Activated gamma-delta T cell treated with anti-CD3 and anti-CD28 coated beads, Interleukin-2, amount 50 U/mL, for 16 hours (primary cell): ENCODE results near the gene SLC25A47.
"Not testable (repeated sequence)": the region's sequence is repeated elsewhere in the genome, so short reads cannot be mapped to it uniquely, and the experiment has no call there.

Source experiments
- DNase-seq: peaks from one replicate; pipeline ENCODE4 v3.0.0-alpha.2; 2020; ENCODE audit warnings: low read depth

The SLC25A47 gene

GRCh38 chr14:100323121-100323941 is at the start of gene SLC25A47:
Gene SLC25A47 (plus strand): TSS chr14:100323339. CDS start chr14:100323415, 76 bp downstream.
- DNase-seq = no peak

- DNase-seq = no peak
Observed at GRCh38 chr14:100274250-100274649, 48.9 kb upstream of the SLC25A47 start.

- DNase-seq = no peak
Observed at GRCh38 chr14:100275214-100275613, 47.9 kb upstream of the SLC25A47 start.

GRCh38 chr14:100278702-100279101 is 44.4 kb upstream of the SLC25A47 start:
- no peak for DNase-seq

GRCh38 chr14:100279133-100279532 is 44.0 kb upstream of the SLC25A47 start:
- DNase-seq = no peak

- DNase-seq = no peak
Observed at GRCh38 chr14:100279563-100279962, 43.6 kb upstream of the SLC25A47 start.

GRCh38 chr14:100281286-100282082 is 41.7 kb upstream of the SLC25A47 start:
- no peak for DNase-seq

- DNase-seq = no peak
Observed at GRCh38 chr14:100282083-100282350, 41.1 kb upstream of the SLC25A47 start.

- DNase-seq = no peak
Observed at GRCh38 chr14:100282766-100283419, 40.2 kb upstream of the SLC25A47 start.

GRCh38 chr14:100283436-100283835 is 39.7 kb upstream of the SLC25A47 start:
- DNase-seq = not testable (repeated sequence)

GRCh38 chr14:100283984-100284881 is 38.9 kb upstream of the SLC25A47 start:
- DNase-seq = no peak

GRCh38 chr14:100285021-100285912 is 37.9 kb upstream of the SLC25A47 start:
- peak; percentile 65 for DNase-seq

GRCh38 chr14:100285913-100286400 is 37.2 kb upstream of the SLC25A47 start:
- DNase-seq = no peak

GRCh38 chr14:100286484-100287191 is 36.5 kb upstream of the SLC25A47 start:
- DNase-seq = no peak

GRCh38 chr14:100287202-100287997 is 35.7 kb upstream of the SLC25A47 start:
- no peak for DNase-seq

- DNase-seq = not testable (repeated sequence)
Observed at GRCh38 chr14:100287998-100288295, 35.2 kb upstream of the SLC25A47 start.

- no peak for DNase-seq
Observed at GRCh38 chr14:100288382-100289185, 34.6 kb upstream of the SLC25A47 start.

- DNase-seq = no peak
Observed at GRCh38 chr14:100289916-100290606, 33.1 kb upstream of the SLC25A47 start.
